Measurements from ENCODE around the gene PRRG1.

The PRRG1 gene

GRCh38 chrX:37330642-37331041 lies 18.5 kb upstream of the PRRG1 start:
- POLR2A ChIA-PET: no interaction called here
- CTCF ChIA-PET: no interaction called here
- no peak for DNase-seq (ENCODE audit: low read depth, low spot score)
- H3K4me3 ChIP-seq (ENCODE audit: low read depth, low read length): no peak overlapping the region
- TF ChIP-seq, protein P1, sequence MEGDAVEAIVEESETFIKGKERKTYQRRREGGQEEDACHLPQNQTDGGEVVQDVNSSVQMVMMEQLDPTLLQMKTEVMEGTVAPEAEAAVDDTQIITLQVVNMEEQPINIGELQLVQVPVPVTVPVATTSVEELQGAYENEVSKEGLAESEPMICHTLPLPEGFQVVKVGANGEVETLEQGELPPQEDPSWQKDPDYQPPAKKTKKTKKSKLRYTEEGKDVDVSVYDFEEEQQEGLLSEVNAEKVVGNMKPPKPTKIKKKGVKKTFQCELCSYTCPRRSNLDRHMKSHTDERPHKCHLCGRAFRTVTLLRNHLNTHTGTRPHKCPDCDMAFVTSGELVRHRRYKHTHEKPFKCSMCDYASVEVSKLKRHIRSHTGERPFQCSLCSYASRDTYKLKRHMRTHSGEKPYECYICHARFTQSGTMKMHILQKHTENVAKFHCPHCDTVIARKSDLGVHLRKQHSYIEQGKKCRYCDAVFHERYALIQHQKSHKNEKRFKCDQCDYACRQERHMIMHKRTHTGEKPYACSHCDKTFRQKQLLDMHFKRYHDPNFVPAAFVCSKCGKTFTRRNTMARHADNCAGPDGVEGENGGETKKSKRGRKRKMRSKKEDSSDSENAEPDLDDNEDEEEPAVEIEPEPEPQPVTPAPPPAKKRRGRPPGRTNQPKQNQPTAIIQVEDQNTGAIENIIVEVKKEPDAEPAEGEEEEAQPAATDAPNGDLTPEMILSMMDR (IDR thresholded peaks at IDR 0.05; ENCODE audit: insufficient read depth, low read length, missing control alignments): no peak

GRCh38 chrX:37331546-37331945 lies 17.6 kb upstream of the PRRG1 start:
- DNase-seq (ENCODE audit: low read depth, low spot score): no peak
- TF ChIP-seq, protein P1 (IDR thresholded peaks at IDR 0.05; ENCODE audit: insufficient read depth, low read length, missing control alignments): no peak
- H3K4me3 ChIP-seq (ENCODE audit: low read depth, low read length): no peak overlapping the region
- POLR2A ChIA-PET: no interaction called here
- CTCF ChIA-PET: no interaction called here

DNA sequence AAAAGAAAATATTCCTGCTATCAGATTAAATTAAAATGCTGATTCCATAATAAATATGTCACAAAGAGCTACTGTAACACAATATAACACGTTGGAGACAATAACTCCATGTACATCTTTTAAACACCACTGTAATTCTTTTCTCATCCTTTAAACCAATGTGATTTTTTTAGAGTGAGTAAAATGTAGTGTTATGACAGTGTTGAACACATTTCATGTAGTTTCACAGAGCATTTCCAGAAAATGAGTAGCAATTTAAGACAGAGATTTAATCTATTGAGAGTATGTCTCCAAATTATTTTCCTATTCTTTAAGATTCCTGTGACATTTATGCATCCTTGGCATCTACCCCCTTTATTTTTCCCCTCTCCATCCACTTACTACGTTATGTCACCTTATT lies 17.1 kb upstream of the PRRG1 start:
- no peak for DNase-seq (ENCODE audit: low read depth, low spot score)
- CTCF ChIA-PET: no interaction called here
- POLR2A ChIA-PET: no interaction called here
- H3K4me3 ChIP-seq (ENCODE audit: low read depth, low read length): no peak overlapping the region
- TF ChIP-seq, protein P1 (IDR thresholded peaks at IDR 0.05; ENCODE audit: insufficient read depth, low read length, missing control alignments): no peak

DNA sequence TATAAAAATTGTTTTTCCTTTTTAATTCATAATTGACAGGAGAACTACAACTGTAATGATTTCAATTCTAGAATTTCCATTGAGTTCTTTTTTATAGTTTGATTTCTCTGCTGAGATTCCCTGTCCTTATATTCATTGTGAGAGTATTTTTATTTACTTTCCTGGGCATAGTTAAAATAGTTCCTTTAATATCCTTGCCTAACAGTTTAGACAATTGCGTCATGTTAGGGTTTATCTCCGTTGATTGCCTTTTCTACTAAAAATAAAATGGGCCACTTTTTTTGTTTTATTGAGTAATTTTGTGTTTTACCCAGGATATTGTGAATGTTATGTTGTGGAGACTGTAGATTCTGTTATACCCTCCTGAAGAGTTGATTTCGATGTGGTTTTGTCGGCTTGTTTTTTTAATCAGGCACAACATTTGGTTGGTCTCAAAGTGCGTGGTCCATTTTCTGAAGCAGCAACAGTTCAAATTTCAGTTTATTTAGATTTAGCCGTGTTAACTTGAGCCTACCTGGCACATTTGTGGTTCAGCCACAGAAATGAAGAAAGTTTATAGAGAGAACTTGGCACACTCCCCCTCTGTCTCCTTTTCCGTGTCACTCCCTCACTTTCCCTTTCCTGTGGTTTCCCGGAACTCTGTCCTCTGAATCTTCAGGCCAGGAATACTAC lies 16.0 kb upstream of the PRRG1 start:
- no peak overlapping the region for H3K4me3 ChIP-seq (ENCODE audit: low read depth, low read length)
- ChIA-PET CTCF (no interaction called here), POLR2A (no interaction called here)
- TF ChIP-seq, protein P1 (IDR thresholded peaks at IDR 0.05; ENCODE audit: insufficient read depth, low read length, missing control alignments): no peak
- no peak for DNase-seq (ENCODE audit: low read depth, low spot score)

GRCh38 chrX:37347420-37347819 lies 1.7 kb upstream of the PRRG1 start:
- DNase-seq (ENCODE audit: low read depth, low spot score): peak; percentile 42
- ChIA-PET CTCF (no interaction called here), POLR2A (no interaction called here)
- TF ChIP-seq, protein P1 (IDR thresholded peaks at IDR 0.05; ENCODE audit: insufficient read depth, low read length, missing control alignments): no peak
- H3K4me3 ChIP-seq (ENCODE audit: low read depth, low read length): no peak overlapping the region

- no peak for DNase-seq (ENCODE audit: low read depth, low spot score)
- H3K4me3 ChIP-seq (ENCODE audit: low read depth, low read length): peak overlapping the region; percentile 51
- TF ChIP-seq, protein P1 (IDR thresholded peaks at IDR 0.05; ENCODE audit: insufficient read depth, low read length, missing control alignments): no peak
- CTCF ChIA-PET: no interaction called here
- POLR2A ChIA-PET: interaction anchor here (1.0 to 1.2 kb wide), 2 partner anchors 31 to 106 kb away, joined by 3 to 4 read pairs; no protein-coding TSS in a partner anchor
These were observed 763 bp upstream of the PRRG1 start for GRCh38 chrX:37348231-37348970.

All from AG04449 (cell line).